HG03175 (cell line): ENCODE measurements around the gene SCLY.

Experiments
- ATAC-seq: cut with Tn5 transposase; IDR thresholded peaks from one replicate; pipeline ENCODE4 v1.9.1; 2021; ENCODE audit warnings: mild to moderate bottlenecking, moderate library complexity; ENCODE audit not compliant: unreplicated experiment

SCLY gene

GRCh38 chr2:238069021-238069709 lies 8.4 kb downstream of the SCLY start:
- ATAC-seq = no peak

- no peak for ATAC-seq
Measured at GRCh38 chr2:238069877-238070276, 9.1 kb downstream of the SCLY start.

- ATAC-seq = no peak
Measured at GRCh38 chr2:238075397-238075796, 14.6 kb downstream of the SCLY start.

- ATAC-seq = no peak
Measured at GRCh38 chr2:238077292-238077691, 16.5 kb downstream of the SCLY start.

GRCh38 chr2:238079874-238080327 lies 19.1 kb downstream of the SCLY start:
- ATAC-seq = no peak

GRCh38 chr2:238080518-238080917 lies 19.7 kb downstream of the SCLY start:
- ATAC-seq = no peak

- no peak for ATAC-seq
Measured at GRCh38 chr2:238081150-238081549, 20.3 kb downstream of the SCLY start.

GRCh38 chr2:238081561-238081960 lies 20.8 kb downstream of the SCLY start:
- no peak for ATAC-seq

- no peak for ATAC-seq
Measured at GRCh38 chr2:238082151-238082550, 21.4 kb downstream of the SCLY start.

GRCh38 chr2:238082827-238083226 lies 22.0 kb downstream of the SCLY start:
- no peak for ATAC-seq

- ATAC-seq = no peak
Measured at GRCh38 chr2:238083919-238084318, 23.1 kb downstream of the SCLY start.

- ATAC-seq = no peak
Measured at GRCh38 chr2:238084761-238085160, 24.0 kb downstream of the SCLY start.

- ATAC-seq = no peak
Measured at GRCh38 chr2:238085899-238086298, 25.1 kb downstream of the SCLY start.

- ATAC-seq = no peak
Measured at GRCh38 chr2:238087211-238087610, 26.4 kb downstream of the SCLY start.

GRCh38 chr2:238090887-238091286 lies 30.1 kb downstream of the SCLY start:
- ATAC-seq = no peak

GRCh38 chr2:238091436-238092060 lies 30.7 kb downstream of the SCLY start:
- ATAC-seq = no peak

- ATAC-seq = no peak
Measured at GRCh38 chr2:238092486-238093035, 31.8 kb downstream of the SCLY start.

- ATAC-seq = no peak
Measured at GRCh38 chr2:238093181-238094140, 32.7 kb downstream of the SCLY start.

- ATAC-seq = no peak
Measured at GRCh38 chr2:238094438-238095022, 33.7 kb downstream of the SCLY start.

GRCh38 chr2:238095143-238095542 lies 34.3 kb downstream of the SCLY start:
- ATAC-seq = no peak
